Fibroblast of lung (primary cell): ENCODE measurements around the gene PKHD1. TPM values are rescaled to one million over a fixed set of nuclear protein-coding genes. Genes with fewer than 3 reads are reported as not detected.

ENCODE experiments used
- DNase-seq, 2 donors: peaks; one replicate each; pipeline versions ENCODE4 v3.0.0 to v3.0.0-alpha.2; 2010; ENCODE audit warnings: low read depth in 2 of 2
- H2AFZ ChIP-seq: 2 replicates; pipeline ENCODE4 v1.5.1; 2012; ENCODE audit warnings: low read length, control low read depth, inconsistent platforms
- H3K27ac ChIP-seq: 2 replicates; pipeline ENCODE4 v1.5.1; 2011; ENCODE audit warnings: low read length, control low read depth; ENCODE audit not compliant: insufficient read depth
- H3K27me3 ChIP-seq: 2 replicates; pipeline ENCODE4 v1.5.1; 2011; ENCODE audit warnings: mild to moderate bottlenecking, low read length; ENCODE audit not compliant: control insufficient read depth, insufficient read depth
- H3K36me3 ChIP-seq: 2 replicates; pipeline ENCODE4 v1.5.1; 2011; ENCODE audit warnings: low read length; ENCODE audit not compliant: control insufficient read depth, insufficient read depth
- H3K4me1 ChIP-seq: 2 replicates; pipeline ENCODE4 v1.5.1; 2011; ENCODE audit warnings: low read length; ENCODE audit not compliant: control insufficient read depth, insufficient read depth; ENCODE audit errors: extremely low read depth
- H3K4me2 ChIP-seq: 2 replicates; pipeline ENCODE4 v1.5.1; 2011; ENCODE audit warnings: low read length, control low read depth; ENCODE audit not compliant: insufficient read depth; ENCODE audit errors: extremely low read depth
- H3K4me3 ChIP-seq, 4 experiments: fragments of 200-600 bp in 1 of 4; sonication (generic) in 1 of 4; replicated peaks in 1 of 4; 2 replicates each; pipeline ENCODE4 v1.5.1; 2011 to 2016; ENCODE audit warnings: low read length in 4 of 4, low read depth in 3 of 4, mild to moderate bottlenecking in 3 of 4, control low read depth in 2 of 4, inconsistent platforms in 1 of 4, mixed read lengths in 1 of 4; ENCODE audit not compliant: insufficient read depth in 1 of 4; ENCODE audit errors: control extremely low read depth in 1 of 4
- H3K79me2 ChIP-seq: 2 replicates; pipeline ENCODE4 v1.5.1; 2012; ENCODE audit warnings: mild to moderate bottlenecking, low read length, inconsistent platforms; ENCODE audit not compliant: control insufficient read depth, insufficient read depth
- H3K9ac ChIP-seq: 2 replicates; pipeline ENCODE4 v1.5.1; 2011; ENCODE audit warnings: mild to moderate bottlenecking, low read length, control low read depth; ENCODE audit not compliant: insufficient read depth
- H3K9me3 ChIP-seq: 2 replicates; pipeline ENCODE4 v1.5.1; 2012; ENCODE audit warnings: low read depth, low read length; ENCODE audit not compliant: control insufficient read depth, insufficient read depth
- H4K20me1 ChIP-seq: 2 replicates; pipeline ENCODE4 v1.5.1; 2011; ENCODE audit warnings: low read length; ENCODE audit not compliant: control insufficient read depth, insufficient read depth; ENCODE audit errors: extremely low read depth
- EZH2 ChIP-seq: IDR thresholded peaks from 2 replicates; pipeline ENCODE4 v1.5.1; 2012; ENCODE audit warnings: low read length, control low read depth, mild to moderate bottlenecking; ENCODE audit errors: missing control alignments
- polyA plus RNA-seq, 2 donors: library from polyadenylated mRNA; depleted of rRNA in 1 of 2; stranded (reverse) in 1 of 2; unstranded in 1 of 2; fragments of >200 nt; gene quantifications; 2 replicates each; pipeline ENCODE4 v1.2.1, GENCODE V29; 2011 to 2012; ENCODE audit warnings: missing spikeins in 1 of 2
- total RNA-seq: library from RNA; depleted of rRNA; stranded (reverse); fragments of >200 nt; gene quantifications from 2 replicates; pipeline ENCODE4 v1.2.1, GENCODE V29; 2014
- TF ChIP-seq, protein P1 (sequence below), 2 donors: IDR thresholded peaks in 1 of 2; conservative IDR thresholded peaks in 1 of 2; 1 replicate in 1 of 2; 2 replicates in 1 of 2; pipeline ENCODE4 v1.5.1; 2011 to 2012; ENCODE audit warnings: low read length in 2 of 2, control low read depth in 1 of 2, inconsistent platforms in 1 of 2, low read depth in 1 of 2, mild to moderate bottlenecking in 1 of 2

The PKHD1 gene
- total and polyA plus RNA-seq, 2 donors (not counting 1 experiment from before 2014, with no cell fraction given) = not detected

GRCh38 chr6:51842804-51843378, 244.5 kb downstream of the PKHD1 start:
- H4K20me1 ChIP-seq = no peaks in the 10 kb centered on the region
- no peak overlapping the region for H2AFZ ChIP-seq
- H3K9ac ChIP-seq = no peak overlapping the region
- no peaks in the 10 kb centered on the region for H3K27me3 ChIP-seq
- no peaks in the 10 kb centered on the region for H3K9me3 ChIP-seq
- H3K36me3 ChIP-seq = no peaks in the 10 kb centered on the region
- H3K4me1 ChIP-seq = no peaks in the 10 kb centered on the region
- DNase-seq = no peak
- H3K27ac ChIP-seq = no peak overlapping the region
- H3K79me2 ChIP-seq = no peaks in the 10 kb centered on the region
- TF ChIP-seq, protein P1, sequence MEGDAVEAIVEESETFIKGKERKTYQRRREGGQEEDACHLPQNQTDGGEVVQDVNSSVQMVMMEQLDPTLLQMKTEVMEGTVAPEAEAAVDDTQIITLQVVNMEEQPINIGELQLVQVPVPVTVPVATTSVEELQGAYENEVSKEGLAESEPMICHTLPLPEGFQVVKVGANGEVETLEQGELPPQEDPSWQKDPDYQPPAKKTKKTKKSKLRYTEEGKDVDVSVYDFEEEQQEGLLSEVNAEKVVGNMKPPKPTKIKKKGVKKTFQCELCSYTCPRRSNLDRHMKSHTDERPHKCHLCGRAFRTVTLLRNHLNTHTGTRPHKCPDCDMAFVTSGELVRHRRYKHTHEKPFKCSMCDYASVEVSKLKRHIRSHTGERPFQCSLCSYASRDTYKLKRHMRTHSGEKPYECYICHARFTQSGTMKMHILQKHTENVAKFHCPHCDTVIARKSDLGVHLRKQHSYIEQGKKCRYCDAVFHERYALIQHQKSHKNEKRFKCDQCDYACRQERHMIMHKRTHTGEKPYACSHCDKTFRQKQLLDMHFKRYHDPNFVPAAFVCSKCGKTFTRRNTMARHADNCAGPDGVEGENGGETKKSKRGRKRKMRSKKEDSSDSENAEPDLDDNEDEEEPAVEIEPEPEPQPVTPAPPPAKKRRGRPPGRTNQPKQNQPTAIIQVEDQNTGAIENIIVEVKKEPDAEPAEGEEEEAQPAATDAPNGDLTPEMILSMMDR (conservative IDR thresholded peaks at IDR 0.05 in 1 of 2, IDR thresholded peaks at IDR 0.05 in 1 of 2; ENCODE audit: low read depth in 1 of 2, low read length in 2 of 2) = no peak
- TF ChIP-seq EZH2 = no peak
- no peak overlapping the region for H3K4me3 ChIP-seq
- H3K4me2 ChIP-seq = no peak overlapping the region

DNA sequence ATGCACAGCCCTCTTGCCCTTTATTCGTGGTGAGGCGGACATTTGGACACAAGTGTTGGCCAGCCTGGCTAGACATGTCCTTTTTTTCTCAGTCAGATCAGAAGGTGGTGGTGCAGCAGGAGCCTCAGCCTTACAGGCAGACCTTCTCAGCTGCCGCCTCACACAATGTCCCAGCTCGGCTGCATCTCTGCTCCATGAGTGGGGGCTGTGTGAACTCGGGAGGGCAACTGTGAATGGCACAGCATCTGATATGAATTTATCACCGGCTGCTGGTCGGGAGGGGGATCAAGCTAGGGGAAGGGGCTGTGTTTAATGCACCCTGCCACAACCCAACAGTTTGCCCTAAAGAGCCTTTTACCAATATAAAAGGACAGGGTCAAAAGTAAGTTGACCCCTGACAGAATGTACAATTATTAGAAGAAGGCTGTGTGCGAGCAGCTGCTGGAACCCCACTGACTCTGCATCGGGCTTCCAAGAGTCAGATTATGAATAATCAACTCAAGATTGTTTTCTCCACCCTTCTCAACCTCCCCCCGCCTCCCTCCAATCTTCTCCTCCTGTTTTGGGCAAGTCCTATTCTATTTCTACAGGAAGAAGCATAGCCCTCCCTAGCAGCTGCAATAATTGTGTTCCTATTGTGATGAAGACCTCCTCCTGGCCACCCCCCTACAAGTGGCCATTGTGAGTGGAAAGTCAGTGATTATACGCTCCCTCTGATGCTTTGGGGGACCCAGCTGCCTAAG, 245.2 kb downstream of the PKHD1 start:
- Histone ChIP-seq H3K4me2 (no peak overlapping the region), H4K20me1 (no peaks in the 10 kb centered on the region), H3K79me2 (no peaks in the 10 kb centered on the region), H3K4me3 (no peak overlapping the region), H3K9me3 (no peaks in the 10 kb centered on the region), H3K9ac (no peak overlapping the region), H3K27me3 (no peaks in the 10 kb centered on the region), H3K27ac (no peak overlapping the region), H3K4me1 (no peaks in the 10 kb centered on the region), H2AFZ (no peak overlapping the region), H3K36me3 (no peaks in the 10 kb centered on the region)
- TF ChIP-seq, protein P1 (conservative IDR thresholded peaks at IDR 0.05 in 1 of 2, IDR thresholded peaks at IDR 0.05 in 1 of 2; ENCODE audit: low read depth in 1 of 2, low read length in 2 of 2) = no peak
- no peak for TF ChIP-seq EZH2
- no peak for DNase-seq

- Histone ChIP-seq H3K79me2 (no peaks in the 10 kb centered on the region), H3K27ac (no peak overlapping the region), H3K27me3 (no peaks in the 10 kb centered on the region), H3K36me3 (no peaks in the 10 kb centered on the region), H3K9me3 (no peaks in the 10 kb centered on the region), H3K4me1 (no peaks in the 10 kb centered on the region), H3K4me2 (no peak overlapping the region), H3K9ac (no peak overlapping the region), H3K4me3 (no peak overlapping the region), H4K20me1 (no peaks in the 10 kb centered on the region), H2AFZ (no peak overlapping the region)
- DNase-seq = no peak
- TF ChIP-seq, protein P1 (conservative IDR thresholded peaks at IDR 0.05 in 1 of 2, IDR thresholded peaks at IDR 0.05 in 1 of 2; ENCODE audit: low read depth in 1 of 2, low read length in 2 of 2) = no peak
- no peak for TF ChIP-seq EZH2
Measured at GRCh38 chr6:51841626-51842025, 245.8 kb downstream of the PKHD1 start.
